GM18517 (cell line): ENCODE results near the gene ACER1.
"Not testable (repeated sequence)": the region's sequence is repeated elsewhere in the genome, so short reads cannot be mapped to it uniquely, and the experiment has no call there.

Source experiments
- ATAC-seq: cut with Tn5 transposase; IDR thresholded peaks from one replicate; pipeline ENCODE4 v1.9.1; 2021; ENCODE audit warnings: mild to moderate bottlenecking, moderate library complexity; ENCODE audit not compliant: unreplicated experiment

ACER1 gene

DNA sequence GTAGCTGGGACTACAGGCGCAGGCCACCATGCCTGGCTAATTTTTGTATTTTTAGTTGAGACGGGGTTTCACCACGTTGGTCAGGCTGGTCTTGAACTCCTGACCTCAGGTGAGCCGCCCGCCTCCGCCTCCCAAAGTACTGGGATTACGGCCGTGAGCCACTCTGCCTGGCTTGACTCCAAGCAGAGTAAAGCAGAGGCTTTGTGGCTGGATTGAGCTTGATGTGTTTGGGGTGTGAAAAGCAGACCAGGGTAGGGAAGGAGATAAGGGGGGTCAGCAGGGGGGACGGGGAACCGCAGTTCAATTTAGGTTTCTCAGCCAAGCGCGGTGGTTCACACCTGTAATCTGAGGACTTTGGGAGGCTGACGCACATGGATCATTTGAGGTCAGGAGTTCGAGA, 23.8 kb upstream of the ACER1 start:
- no peak for ATAC-seq

- not testable (repeated sequence) for ATAC-seq
Observed at GRCh38 chr19:6355321-6356040, 22.1 kb upstream of the ACER1 start.

DNA sequence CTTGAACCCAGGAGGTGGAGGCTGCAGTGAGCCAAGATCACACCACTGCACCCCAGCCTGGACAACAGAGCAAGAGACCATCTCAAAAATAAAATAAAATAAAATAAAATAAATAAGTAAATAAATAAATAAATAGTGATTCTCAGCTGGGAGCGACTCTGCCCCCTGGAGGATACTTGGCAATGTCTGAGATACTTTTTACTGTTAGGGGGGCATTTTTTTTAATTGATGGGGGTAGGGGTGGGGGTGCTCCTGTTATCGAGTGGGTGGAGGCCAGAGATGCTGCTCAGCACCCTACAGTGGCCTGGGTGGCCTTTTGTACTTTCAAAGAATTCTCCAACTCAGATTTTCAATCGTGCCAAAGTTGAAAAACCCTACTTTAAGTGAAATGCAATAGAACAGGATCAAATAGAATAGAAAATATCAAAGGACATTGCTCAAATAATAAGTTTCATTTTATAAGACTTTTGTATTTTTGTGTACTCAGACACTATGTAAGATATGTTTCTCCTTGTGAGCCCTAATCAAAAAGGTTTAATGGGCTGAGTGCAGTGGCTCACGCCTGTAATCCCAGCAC, 20.8 kb upstream of the ACER1 start:
- no peak for ATAC-seq

- ATAC-seq: no peak
Observed at GRCh38 chr19:6352381-6353165, 19.2 kb upstream of the ACER1 start.

- ATAC-seq: no peak
Observed at GRCh38 chr19:6350688-6351087, 17.3 kb upstream of the ACER1 start.

- ATAC-seq: not testable (repeated sequence)
Observed at GRCh38 chr19:6349271-6349670, 15.9 kb upstream of the ACER1 start.

DNA sequence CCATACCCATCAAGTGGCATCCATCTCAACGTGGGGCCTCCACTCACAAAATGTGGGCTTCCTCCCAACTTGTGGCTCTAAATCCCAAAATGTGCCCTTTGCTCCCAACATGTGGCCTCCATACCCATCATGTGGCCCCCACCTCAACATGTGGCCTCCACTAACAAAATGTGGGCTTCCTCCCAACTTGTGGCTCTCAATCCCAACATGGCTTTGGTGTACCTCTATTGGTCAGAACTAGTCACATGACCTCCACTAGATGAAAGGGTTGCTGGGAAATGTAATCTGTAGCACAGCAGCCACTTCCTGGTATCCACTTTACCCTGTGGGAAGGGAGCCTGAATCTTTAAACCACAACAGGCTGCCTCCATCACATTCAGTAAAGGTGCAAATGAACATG, 10.1 kb upstream of the ACER1 start:
- no peak for ATAC-seq

- ATAC-seq: no peak
Observed at GRCh38 chr19:6340493-6341201, 7.2 kb upstream of the ACER1 start.

DNA sequence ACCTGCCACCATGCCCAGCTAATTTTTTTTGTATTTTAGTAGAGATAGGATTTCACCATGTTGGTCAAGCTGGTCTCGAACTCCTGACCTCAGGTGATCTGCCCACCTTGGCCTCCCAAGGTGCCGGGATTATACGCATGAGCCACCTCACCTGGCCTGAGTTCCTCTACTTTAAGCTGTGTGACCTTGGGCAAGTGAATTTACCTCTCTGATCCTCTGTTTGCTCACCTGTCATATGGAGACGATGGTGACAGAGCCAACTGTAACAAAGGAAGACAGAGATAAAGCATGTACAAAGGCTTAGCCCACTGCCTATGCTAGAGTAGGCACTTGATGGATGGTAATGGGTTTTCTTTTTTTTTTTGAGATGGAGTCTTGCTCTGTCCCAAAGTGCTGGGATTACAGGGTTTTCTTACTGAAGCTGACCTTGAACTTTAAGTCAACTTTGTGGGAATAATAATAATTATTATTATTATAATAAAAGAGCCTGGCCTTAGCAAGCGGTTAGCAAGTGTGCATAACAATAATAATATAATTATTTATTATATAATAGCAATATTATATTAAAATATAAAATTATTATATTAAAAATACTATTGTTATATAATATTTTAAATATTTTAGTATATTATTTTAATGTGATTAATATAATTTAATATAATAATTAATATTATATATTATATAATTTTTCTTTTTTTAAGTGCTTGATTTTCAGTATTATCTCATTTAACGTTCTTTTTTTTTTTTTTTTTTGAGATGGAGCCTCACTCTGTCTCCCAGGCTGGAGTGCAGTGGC, 1.3 kb upstream of the ACER1 start:
- ATAC-seq: no peak

DNA sequence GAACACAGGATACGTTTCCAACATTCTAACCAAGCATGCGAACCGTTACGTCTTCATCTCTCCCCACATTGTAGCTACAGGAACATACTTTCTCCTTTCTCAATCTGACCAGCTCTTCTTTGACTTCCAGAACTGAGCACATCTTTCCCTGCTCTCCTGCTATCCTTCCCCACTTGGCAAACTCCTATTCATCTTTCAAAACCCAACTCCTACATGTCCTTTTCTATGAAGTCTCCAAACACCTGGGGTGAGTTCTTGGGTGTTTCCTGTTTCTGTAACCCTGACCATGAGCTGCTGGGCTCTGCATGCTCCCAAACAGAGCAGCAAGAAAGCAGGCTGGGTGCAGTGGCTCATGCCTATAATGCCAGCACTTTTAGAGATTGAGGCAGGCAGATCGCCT, 6.6 kb downstream of the ACER1 start:
- ATAC-seq: no peak

- no peak for ATAC-seq
Observed at GRCh38 chr19:6325614-6326013, 7.8 kb downstream of the ACER1 start.

DNA sequence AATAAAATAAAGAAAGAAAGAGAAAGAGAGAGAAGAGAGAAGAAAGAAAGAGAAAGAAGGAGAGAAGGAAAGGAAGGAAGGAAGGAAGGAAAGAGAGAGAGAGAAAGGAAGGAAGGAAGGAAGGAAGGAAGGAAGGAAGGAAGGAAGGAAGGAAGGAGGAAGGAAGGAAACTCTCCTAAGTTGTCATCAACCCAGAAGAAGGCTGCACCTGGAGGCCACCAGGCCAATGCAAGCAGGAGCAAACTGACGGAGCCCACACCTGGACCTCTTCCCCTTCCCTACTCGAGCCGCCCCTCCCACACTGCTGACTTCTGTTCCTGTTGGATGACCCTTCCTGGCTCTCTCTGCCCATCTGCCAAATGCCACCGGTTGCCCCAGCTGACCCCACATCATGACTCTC, 8.7 kb downstream of the ACER1 start:
- ATAC-seq: no peak

GRCh38 chr19:6322284-6322683, 11.1 kb downstream of the ACER1 start:
- ATAC-seq: no peak

GRCh38 chr19:6319376-6319775, 14.0 kb downstream of the ACER1 start:
- ATAC-seq: no peak

DNA sequence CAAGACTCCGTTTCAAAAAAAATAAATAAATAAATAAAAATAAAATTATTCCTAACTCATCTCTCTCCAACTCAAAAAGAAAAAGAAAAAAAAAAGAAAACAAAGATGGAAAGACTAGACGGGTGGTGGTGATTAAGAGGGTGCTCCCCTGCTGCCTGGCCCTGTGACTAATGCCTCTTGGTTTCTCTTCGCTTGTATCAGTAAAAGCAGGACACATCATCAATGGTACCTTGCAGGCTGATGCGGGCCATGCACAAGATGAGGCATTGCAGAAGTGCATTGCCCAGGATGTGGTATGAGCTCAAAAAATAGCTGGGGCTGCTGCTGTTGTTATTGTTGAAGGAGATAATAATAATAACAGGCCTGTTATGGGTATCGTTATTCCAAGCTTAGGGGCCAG, 14.6 kb downstream of the ACER1 start:
- no peak for ATAC-seq

GRCh38 chr19:6315646-6316045, 17.8 kb downstream of the ACER1 start:
- ATAC-seq: not testable (repeated sequence)

DNA sequence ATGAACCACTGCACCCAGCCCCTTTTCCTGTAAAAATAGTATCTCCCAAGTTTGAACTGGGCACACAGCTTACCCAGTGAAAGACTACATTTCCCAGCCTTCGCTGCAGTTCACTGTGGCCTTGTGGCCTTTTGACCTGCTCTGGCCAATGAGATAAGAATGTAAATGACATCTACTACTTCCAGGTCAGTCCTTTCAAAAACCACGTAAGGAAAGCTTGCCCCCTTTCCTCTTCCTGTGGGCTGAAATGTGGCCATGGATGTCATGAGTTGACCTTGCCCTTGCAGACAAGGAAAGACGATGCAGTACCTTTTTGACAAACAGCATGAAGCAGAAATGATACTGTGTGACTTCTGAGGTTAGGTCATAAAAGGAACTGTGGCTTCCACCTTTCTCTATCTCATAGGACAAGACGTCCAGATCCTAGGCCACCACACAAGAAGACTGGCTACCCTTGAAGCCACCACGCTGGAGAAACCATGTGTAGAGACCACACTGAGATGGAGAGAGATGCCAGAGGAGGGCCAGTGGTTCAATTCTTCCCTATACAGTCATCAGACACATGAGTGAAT, 19.9 kb downstream of the ACER1 start:
- no peak for ATAC-seq

DNA sequence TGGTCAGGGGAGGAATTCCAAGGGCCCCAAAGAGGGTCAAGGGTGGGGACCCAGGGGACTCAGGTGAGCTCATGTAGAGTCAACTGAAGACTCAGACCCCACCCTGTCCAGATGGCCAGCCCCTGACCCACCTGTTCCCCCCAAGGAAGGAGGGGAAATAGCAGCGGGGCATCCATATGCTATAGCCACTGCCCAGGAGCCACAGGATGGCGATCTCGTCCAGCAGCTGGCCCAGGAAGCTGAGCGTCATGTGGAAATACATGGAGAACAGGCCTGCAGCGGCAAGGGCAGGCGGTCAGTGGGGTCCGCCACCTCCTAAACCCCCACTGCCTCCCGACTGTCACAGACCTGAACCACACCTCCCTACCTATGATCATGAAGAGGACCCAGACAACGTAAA, 21.4 kb downstream of the ACER1 start:
- ATAC-seq: no peak

- no peak for ATAC-seq
Observed at GRCh38 chr19:6298413-6298812, 35.0 kb downstream of the ACER1 start.

DNA sequence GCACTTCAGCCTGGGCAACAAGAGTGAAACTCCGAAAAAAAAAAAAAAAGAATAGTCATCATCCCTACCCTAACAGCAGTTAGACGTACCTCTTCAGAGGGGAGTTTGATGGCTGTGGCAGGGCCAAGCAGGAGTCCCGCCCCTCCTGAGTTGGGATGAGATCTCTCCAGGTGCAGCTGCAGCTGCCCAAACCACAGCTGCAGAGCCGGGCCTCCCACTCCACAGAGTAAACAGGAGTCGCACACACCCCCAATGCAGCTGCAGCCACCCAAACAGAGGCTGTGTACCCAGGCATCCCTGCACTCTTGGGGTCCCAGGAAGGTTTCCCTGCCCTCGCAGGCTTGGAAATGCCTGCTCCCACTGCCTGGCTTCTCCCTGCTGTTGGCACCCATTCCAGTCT, 36.2 kb downstream of the ACER1 start:
- ATAC-seq: no peak
